GM10248 (cell line): Measurements from ENCODE around the gene PTBP3.
A peak's percentile ranks its signal among the peaks of the same experiment; 100 is the strongest.

Source experiments
- CTCF ChIA-PET: fragments of 300-600 bp; sonication (Branson Sonifier 250); formaldehyde crosslinking; extraction: SDS; loops from one replicate; lab custom pipeline; 2021; ENCODE audit warnings: antibody characterized with exemption; lab: Yijun Ruan, JAX
- POLR2A ChIA-PET: fragments of 350-650 bp; sonication (Branson Sonifier 250); formaldehyde crosslinking; extraction: SDS; loops from one replicate; lab custom pipeline; 2020; ENCODE audit warnings: antibody characterized with exemption; lab: Yijun Ruan, JAX
- DNase-seq: peaks from one replicate; pipeline ENCODE4 v3.0.0; 2012; ENCODE audit errors: extremely low spot score
- CTCF ChIP-seq: IDR thresholded peaks from 2 replicates; pipeline ENCODE4 v1.5.1; 2012; ENCODE audit warnings: mild to moderate bottlenecking, low read depth; ENCODE audit errors: extremely low read depth, missing control alignments, control extremely low read depth

Gene PTBP3

DNA sequence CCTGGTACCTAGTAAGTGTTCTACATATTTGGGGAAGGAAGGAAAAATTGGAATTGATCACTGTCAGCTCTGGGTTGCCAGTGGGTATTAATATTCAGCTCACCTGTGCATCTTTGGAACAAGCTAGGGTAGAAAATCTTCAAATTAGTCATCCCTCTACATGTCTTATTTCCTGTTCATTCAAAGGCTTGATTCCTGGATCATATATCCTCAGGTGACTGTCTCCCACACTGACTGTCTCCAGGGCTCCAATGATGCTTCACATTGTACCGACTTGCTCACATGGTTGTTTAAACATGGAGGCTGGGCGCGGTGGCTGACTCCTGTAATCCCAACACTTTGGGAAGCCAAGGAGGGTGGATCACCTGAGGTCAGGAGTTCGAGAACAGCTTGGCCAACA lies 146.7 kb downstream of the PTBP3 start:
- CTCF ChIA-PET: interaction anchor here (1.4 to 2.7 kb wide), 3 partner anchors 9 to 175 kb away, joined by 3 to 10 read pairs (median 9); no protein-coding TSS in a partner anchor
- no peak for TF ChIP-seq CTCF
- POLR2A ChIA-PET: interaction anchor here (0.6 kb wide), 1 partner anchor 11 kb away, joined by 5 read pairs; no protein-coding TSS in a partner anchor
- no peak for DNase-seq

DNA sequence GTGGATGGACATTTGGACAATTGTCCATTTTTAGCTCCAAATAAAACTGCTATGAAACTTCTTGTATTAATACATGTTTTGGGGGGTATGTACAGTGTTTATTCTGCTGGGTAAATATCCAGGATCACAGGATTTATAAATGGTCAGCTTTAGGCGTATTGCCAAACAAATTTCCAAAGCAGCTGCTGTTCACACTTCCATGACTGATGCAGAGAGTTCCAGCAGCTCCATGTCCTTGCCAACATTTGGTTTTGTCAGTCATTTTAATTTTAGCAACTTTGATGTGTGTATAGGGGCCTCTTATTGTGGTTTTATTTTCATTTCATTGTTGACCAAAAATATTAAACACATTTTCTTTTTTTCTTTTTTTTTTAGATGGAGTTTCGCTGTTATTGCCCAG lies 148.5 kb downstream of the PTBP3 start:
- POLR2A ChIA-PET: no interaction called here
- no peak for TF ChIP-seq CTCF
- CTCF ChIA-PET: interaction anchor here (1.0 to 1.3 kb wide), 5 partner anchors 9 to 148 kb away, joined by 3 read pairs; partner anchors contain the start of gene PTBP3
- DNase-seq: no peak

GRCh38 chr9:112184221-112184620 lies 149.2 kb downstream of the PTBP3 start:
- no peak for DNase-seq
- no peak for TF ChIP-seq CTCF
- CTCF ChIA-PET: interaction anchor here (0.9 to 1.2 kb wide), 7 partner anchors 14 to 149 kb away, joined by 3 read pairs; partner anchors contain the start of gene PTBP3
- POLR2A ChIA-PET: no interaction called here

DNA sequence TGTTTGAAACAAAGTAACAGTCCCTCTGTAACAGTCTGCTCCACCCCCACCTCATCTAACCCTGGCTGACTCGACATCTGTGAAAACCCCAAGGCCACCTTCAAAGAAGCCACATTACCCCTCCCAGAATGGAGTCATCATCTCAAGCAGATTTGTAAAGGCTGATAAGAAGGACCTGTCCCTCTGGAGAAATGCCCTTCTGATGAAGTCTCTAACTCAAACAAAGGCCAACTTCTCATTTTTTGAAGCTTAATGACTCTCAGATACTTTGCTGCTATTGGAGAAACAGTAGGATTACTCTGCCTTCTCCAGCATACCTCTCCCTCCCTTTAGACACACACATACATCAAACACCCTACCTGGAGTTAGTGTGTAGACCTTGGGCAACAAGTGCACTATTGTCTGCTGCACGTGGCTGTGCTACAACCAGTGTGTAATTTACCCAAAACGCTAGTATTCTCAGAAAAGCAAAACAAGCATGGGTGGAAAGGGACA lies 153.0 kb downstream of the PTBP3 start:
- no peak for TF ChIP-seq CTCF
- CTCF ChIA-PET: interaction anchor here (1.5 kb wide), 1 partner anchor 17 kb away, joined by 3 read pairs; no protein-coding TSS in a partner anchor
- peak; percentile 52 for DNase-seq
- POLR2A ChIA-PET: no interaction called here

DNA sequence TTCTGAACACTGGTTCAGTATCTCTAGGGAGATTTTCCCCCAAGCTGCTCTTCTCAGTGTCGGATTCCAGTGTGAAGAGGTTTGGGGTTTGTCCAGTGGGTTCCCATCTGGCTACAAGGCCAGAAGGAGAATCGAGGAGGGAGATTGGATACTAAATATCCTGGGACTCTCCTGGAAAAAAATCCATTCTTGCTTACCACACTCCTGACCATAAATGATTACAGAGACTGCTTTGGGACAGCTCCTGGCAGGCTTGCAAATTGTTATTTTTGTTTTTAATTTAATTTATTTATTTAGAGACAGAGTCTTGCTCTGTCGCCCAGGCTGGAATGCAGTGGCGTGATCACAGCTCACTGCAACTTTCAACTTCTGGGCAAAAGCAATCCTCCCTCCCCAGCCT lies 153.6 kb downstream of the PTBP3 start:
- DNase-seq: no peak
- CTCF ChIA-PET: no interaction called here
- no peak for TF ChIP-seq CTCF
- POLR2A ChIA-PET: no interaction called here

DNA sequence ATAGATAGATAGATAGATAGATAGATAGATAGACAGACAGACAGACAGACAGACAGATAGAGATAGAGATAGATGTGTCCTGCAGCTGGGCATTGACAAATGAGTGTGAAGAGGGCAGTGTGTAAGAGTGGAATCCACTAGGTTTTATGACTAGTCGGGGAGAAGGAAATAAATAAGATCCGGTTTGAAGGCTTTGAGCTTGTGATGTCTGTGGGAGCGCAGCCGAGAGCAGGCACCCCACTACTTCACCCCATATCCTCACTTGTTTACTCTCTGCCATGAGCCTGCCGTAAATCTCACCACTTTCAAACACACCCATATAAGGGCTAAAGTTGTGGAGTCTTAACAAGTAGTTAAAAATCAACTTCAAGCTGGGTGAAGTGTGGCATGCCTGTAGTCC lies 156.9 kb downstream of the PTBP3 start:
- no peak for TF ChIP-seq CTCF
- ChIA-PET CTCF (interaction anchor here (0.9 to 2.0 kb wide), 2 partner anchors 12 to 83 kb away, joined by 3 to 9 read pairs; no protein-coding TSS in a partner anchor), POLR2A (interaction anchor here (0.6 kb wide), 1 partner anchor 12 kb away, joined by 4 read pairs; no protein-coding TSS in a partner anchor)
- DNase-seq: no peak
